Activated CD8-positive, alpha-beta memory T cell treated with anti-CD3 and anti-CD28 coated beads, Interleukin-2, amount 50 U/mL, for 24 hours (primary cell): ENCODE data around the gene FAM25G.
"Not testable (repeated sequence)": the region's sequence is repeated elsewhere in the genome, so short reads cannot be mapped to it uniquely, and the experiment has no call there.

ENCODE experiments used
- DNase-seq: peaks from one replicate; pipeline ENCODE4 v3.0.0-alpha.2; 2020; ENCODE audit errors: extremely low read depth

Gene FAM25G

DNA sequence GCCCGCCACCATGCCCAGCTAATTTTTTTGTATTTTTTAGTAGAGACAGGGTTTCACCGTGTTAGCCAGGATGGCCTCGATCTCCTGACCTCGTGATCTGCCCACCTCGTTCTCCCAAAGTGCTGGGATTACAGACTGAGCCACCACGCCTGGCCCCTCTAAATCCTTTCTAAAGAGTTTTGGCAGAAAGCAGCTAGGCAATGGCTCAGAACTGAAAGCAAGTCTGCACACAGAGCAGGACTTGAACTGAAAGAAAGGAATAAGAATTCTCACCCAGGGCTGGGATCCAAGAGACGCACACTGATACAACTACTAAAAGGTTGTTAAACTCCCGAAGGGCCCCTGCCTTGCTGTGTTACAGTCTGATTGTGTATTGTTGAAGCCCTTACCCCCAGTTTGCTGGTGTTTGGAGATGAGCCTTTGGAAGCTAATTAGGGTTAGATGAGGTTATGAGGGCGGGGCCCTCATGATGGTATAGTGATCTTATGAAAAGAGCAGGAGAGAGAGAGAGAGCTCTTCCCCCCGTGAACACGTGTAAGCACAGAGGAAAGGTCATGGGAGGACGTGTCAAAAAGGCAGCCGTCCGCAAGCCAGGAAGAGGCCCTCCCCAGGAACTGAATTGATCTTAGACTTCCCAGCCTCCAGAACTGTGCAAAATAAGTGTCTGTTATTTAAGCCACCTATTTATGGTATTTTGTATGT, 26.1 kb downstream of the FAM25G start:
- DNase-seq, result not testable (repeated sequence)

- DNase-seq, result not testable (repeated sequence)
Measured at GRCh38 chr10:47462577-47463358, 28.7 kb downstream of the FAM25G start.

DNA sequence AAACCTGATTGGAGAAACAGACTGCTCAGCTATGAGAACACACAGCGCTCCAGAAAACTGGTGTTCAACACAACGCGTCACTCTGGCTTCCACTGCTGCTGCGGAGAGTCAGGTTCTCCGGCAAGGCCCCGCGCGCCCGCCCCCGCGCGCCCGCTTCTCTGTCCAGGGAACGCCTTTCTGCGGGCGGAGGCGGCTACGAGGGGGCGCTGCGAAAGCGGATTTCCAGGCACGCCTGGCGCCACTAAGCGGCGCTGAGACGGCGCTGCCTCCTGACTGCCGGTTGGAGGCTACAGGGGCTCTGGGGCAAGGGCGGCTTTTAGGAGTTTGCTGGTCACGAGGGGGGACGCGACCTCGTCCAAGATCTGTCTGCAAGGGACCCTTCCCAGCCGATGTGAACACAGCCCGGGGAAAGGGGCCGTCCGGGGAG, 30.2 kb downstream of the FAM25G start:
- DNase-seq, result not testable (repeated sequence)

- DNase-seq, result no peak
Measured at GRCh38 chr10:47458466-47459154, 32.9 kb downstream of the FAM25G start.

GRCh38 chr10:47457826-47458225, 33.7 kb downstream of the FAM25G start:
- DNase-seq, result no peak

DNA sequence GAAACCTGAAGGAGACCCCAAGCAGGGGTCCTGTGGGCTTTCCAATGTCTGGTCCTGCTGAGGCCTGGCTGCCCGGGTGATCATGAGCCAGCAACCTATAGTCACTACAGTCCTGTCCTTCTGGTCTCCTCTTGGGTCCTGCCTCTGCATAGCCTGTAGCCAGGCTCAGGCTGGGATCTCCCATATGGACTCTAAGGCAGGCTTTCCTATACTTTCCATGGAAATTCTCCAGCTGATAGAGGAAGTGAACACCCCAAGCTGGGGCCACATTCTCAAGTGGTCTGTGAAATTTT, 34.0 kb downstream of the FAM25G start:
- no peak for DNase-seq

DNA sequence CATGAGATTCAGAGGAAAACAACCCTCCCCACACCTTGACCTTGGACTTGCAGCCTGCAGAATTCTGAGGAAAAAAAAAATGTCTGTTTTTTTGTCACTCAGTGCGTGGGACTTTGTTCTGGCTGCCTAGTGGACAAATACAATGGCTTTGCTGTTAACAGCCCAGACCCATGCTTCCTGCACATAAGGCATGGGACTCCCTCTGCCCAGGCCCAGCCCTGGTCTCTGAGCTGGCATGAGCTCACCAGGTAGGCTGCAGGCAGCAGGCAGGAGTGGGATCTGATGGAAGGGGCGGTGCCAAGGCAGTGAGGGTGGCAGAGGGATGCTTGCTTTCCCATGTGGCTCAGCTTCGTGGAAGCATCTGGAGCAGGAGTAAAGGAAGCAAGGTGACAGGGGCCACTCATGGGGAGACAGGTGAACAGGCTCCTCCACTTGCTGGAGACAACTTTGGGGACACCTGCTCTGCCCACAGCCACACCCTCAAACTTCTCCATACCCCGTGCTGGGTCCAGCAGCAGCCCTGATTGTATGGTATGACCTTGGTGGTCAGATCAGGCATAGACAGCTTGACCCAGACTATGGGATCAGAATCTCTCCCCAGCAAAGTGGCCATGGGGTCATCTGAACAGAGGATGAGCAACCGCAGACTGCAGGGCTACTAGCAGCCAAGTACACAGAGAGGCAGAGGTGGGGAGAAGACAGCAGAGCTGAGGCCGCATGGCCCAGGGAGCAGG, 34.5 kb downstream of the FAM25G start:
- DNase-seq, result no peak

GRCh38 chr10:47456079-47456785, 35.3 kb downstream of the FAM25G start:
- no peak for DNase-seq

DNA sequence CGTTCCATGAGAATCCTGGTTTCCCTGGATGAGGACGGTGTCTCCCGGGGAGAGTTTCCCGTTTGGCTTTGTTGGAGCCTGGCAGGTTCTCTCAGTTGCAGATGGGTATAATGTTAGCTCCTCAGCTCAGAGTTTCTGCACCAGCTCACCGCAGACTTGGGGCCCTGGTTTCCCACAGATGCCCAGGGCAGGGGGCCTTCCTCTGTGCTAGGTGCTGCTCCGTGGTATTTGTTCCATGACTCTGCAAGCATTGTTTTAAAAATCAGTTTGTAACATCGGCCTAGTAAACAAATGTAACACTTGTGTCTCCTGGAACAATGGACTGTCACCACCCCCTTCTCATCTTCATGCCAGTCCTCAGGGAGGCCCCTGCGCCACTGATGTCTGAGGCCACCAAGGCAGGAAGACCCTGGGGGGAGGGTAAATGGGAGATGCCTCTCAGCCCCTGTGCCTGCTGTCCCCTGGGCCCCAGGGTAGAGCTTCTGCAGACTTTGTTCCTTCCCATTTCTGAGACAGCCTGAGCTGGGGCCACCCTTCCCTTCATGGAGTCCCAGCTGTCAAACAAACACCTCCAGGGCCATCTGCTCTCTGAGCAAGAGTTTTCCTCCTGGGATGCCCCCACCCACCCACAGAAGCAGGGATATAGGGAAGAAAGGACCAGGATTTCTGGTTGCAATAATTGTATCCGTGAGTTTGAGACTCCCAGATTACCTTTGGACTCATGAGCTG, 36.0 kb downstream of the FAM25G start:
- not testable (repeated sequence) for DNase-seq

DNA sequence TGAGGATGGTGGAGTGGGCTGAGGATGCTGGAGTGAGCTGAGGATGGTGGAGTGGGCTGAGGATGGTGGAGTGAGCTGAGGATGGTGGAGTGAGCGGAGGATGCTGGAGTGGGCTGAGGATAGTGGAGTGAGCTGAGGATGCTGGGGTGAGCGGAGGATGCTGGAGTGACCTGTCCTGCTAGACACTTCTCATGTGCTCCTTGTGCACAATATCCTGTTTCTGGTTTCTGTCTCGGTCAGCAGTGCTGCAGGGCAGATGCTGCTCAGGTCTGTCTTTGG, 36.8 kb downstream of the FAM25G start:
- no peak for DNase-seq

DNA sequence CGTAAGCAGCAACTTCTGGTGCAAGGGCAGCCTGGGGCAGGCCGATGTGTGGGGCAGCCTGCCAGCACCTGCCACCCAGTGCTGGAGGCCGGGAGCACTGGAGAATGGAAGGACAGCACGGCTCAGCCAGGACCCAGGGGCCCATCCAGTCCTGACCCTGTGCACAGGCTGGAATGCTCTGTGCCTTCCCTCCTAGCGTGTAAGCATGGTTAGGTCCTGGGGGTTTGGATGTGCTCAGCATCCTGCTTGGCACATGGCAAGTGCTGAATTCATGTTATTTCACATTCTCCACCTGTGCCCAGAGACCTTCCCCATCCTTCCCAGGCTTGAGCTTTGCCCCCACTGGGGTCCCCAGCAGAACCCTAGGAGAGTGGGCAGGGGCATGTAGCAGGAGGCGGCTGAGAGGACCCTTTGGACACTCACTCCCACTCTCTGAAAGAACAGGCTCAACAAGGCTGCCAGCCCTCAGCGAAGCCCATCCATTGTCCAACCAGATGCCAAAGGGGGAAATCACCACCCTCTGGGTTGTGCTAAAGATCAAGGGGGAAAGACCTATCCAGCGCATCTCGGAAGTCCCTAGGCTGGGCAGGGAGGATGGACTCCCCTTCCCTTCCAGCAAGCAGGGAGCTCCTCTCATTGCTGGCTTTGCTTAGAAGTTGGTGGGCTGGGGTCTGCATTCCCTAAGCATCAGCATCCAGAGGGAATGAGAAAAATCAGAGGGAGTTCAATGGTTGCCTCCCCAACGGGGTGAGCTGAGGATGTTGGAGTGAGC, 37.3 kb downstream of the FAM25G start:
- no peak for DNase-seq

GRCh38 chr10:47453141-47454007, 38.1 kb downstream of the FAM25G start:
- no peak for DNase-seq

DNA sequence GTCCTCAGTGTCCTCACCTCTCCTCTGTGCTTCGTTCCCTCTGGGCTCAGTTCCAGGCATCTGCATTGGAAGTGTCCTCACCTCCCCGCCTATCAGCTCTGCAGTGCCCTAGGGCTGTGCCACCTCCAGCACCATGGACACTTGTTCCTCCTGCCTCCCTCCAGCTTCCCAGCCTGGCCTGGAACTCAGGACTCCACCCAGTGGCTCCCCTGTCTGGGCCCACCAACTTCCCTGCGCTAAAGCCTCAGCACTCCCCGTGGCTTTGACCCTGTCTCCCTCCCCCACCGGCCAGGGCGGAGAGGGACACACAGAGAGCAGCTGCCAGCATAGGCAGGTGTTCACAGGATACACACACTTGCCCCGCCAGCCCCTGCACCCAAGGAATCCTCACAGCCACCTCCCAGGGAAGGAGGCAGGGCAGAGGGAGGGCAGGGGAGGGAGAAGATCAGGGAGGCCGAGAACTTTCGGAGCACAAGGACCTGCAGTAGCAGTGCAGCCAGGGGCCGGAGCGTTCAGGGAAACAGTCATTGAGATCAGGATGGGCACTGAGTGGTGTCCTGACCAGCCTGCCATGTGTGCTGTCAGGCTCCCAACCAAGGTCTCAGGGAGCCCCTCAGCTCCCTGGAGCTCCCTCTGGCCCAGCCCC, 38.9 kb downstream of the FAM25G start:
- no peak for DNase-seq

- DNase-seq, result no peak
Measured at GRCh38 chr10:47451998-47452494, 39.5 kb downstream of the FAM25G start.

- no peak for DNase-seq
Measured at GRCh38 chr10:47451273-47451997, 40.1 kb downstream of the FAM25G start.

GRCh38 chr10:47450442-47450841, 41.1 kb downstream of the FAM25G start:
- DNase-seq, result no peak

DNA sequence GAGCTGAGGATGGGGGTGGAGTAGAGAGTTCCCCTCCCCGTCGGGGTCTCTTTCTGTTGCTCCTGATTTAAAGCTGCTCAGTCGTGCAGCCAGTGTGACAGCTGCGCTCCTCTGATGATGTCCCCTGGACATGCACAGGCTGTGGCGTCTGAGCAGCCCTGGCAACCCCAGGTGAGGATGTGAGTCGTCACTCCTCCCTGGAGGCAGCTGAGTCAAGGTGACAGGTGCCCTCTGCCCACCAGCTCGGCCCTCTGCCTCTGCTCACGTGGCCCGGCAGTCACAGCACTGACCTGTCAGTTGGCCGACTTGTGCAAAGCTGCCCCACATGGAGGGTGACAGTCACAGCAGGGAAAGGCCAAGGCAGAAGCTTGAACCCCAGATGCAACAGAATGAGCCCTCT, 41.5 kb downstream of the FAM25G start:
- no peak for DNase-seq
